Measurements from ENCODE around the gene SLC52A1.

SLC52A1 gene

GRCh38 chr17:4994081-4994595, 41.1 kb downstream of the SLC52A1 start:
- no peak for DNase-seq (ENCODE audit: low read depth in 3 of 3, low spot score in 1 of 3)

GRCh38 chr17:4987767-4988567, 47.3 kb downstream of the SLC52A1 start:
- DNase-seq (ENCODE audit: low read depth in 3 of 3, low spot score in 1 of 3): no peak

- peak; percentile 65 to 86 (median 65) for DNase-seq (ENCODE audit: low read depth in 3 of 3, low spot score in 1 of 3)
These were observed 48.1 kb downstream of the SLC52A1 start, which contains the start of gene CAMTA2 for GRCh38 chr17:4986951-4987766. TSS of gene CAMTA2 (minus strand) at chr17:4987675. CDS start at chr17:4986222, 1,453 bp downstream.

- no peak for DNase-seq (ENCODE audit: low read depth in 3 of 3, low spot score in 1 of 3)
These were observed 48.8 kb downstream of the SLC52A1 start for GRCh38 chr17:4986403-4986802.
